HG02885 (cell line): ENCODE results near the gene TBL2.
"Not testable (repeated sequence)": the region's sequence is repeated elsewhere in the genome, so short reads cannot be mapped to it uniquely, and the experiment has no call there.

Experiments used
- ATAC-seq: cut with Tn5 transposase; IDR thresholded peaks from one replicate; pipeline ENCODE4 v1.9.1; 2021; ENCODE audit warnings: mild to moderate bottlenecking; ENCODE audit not compliant: unreplicated experiment, poor library complexity

The TBL2 gene

GRCh38 chr7:73606801-73607691, 28.7 kb upstream of the TBL2 start:
- no peak for ATAC-seq

GRCh38 chr7:73605601-73606220, 27.3 kb upstream of the TBL2 start:
- ATAC-seq: no peak

GRCh38 chr7:73602721-73603651, 24.6 kb upstream of the TBL2 start:
- no peak for ATAC-seq

GRCh38 chr7:73599916-73600315, 21.5 kb upstream of the TBL2 start:
- ATAC-seq: no peak

- ATAC-seq: no peak
These were observed 20.9 kb upstream of the TBL2 start for GRCh38 chr7:73599151-73599882.

GRCh38 chr7:73597978-73598782, 19.8 kb upstream of the TBL2 start:
- ATAC-seq: no peak

GRCh38 chr7:73596191-73597065, 18.0 kb upstream of the TBL2 start:
- ATAC-seq: no peak

- no peak for ATAC-seq
These were observed 17.0 kb upstream of the TBL2 start for GRCh38 chr7:73595358-73595757.

- no peak for ATAC-seq
These were observed 15.0 kb upstream of the TBL2 start for GRCh38 chr7:73593207-73594045.

- ATAC-seq: no peak
These were observed 8.5 kb upstream of the TBL2 start for GRCh38 chr7:73586911-73587310.

- no peak for ATAC-seq
These were observed 6.8 kb upstream of the TBL2 start for GRCh38 chr7:73585196-73585595.

GRCh38 chr7:73582664-73583202, 4.4 kb upstream of the TBL2 start:
- ATAC-seq: no peak

- ATAC-seq: not testable (repeated sequence)
These were observed 2.6 kb upstream of the TBL2 start for GRCh38 chr7:73581006-73581405.

- peak; percentile 23 for ATAC-seq
These were observed 595 bp downstream of the TBL2 start for GRCh38 chr7:73577627-73578341.

GRCh38 chr7:73573791-73574190, 4.6 kb downstream of the TBL2 start:
- ATAC-seq: no peak

- ATAC-seq: no peak
These were observed 5.1 kb downstream of the TBL2 start for GRCh38 chr7:73573276-73573675.
